HG02938 (cell line): ENCODE measurements around the gene AGBL4.
"Not testable (repeated sequence)": the region's sequence is repeated elsewhere in the genome, so short reads cannot be mapped to it uniquely, and the experiment has no call there.

Source experiments
- ATAC-seq: cut with Tn5 transposase; IDR thresholded peaks from one replicate; pipeline ENCODE4 v1.9.1; 2021; ENCODE audit warnings: mild to moderate bottlenecking, moderate library complexity; ENCODE audit not compliant: unreplicated experiment

The AGBL4 gene

DNA sequence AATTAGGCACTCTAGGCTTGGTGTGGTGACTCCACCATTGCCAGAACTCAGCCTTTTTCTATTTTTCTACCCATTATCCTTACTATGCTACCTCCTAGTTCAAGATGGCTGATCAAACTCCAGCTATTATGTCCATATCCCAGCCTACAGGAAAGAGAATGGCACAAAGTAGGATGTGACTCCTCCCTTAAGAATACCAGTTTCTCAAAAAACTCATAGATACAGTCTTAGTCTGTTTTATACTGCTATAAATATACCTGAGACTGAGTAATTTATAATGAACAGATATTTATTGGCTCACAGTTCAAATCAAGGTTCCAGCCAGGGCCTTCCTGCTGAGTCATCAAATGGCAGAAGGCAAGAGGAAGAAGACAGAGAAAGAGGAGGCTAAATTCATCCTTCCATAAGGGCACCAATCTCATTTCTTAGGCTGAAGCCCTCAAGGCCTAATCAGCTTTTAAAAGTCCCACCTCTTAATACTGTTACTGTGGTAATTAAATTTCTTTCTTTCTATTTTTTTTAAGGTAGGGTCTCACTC is 704.3 kb downstream of the AGBL4 start:
- ATAC-seq = no peak

DNA sequence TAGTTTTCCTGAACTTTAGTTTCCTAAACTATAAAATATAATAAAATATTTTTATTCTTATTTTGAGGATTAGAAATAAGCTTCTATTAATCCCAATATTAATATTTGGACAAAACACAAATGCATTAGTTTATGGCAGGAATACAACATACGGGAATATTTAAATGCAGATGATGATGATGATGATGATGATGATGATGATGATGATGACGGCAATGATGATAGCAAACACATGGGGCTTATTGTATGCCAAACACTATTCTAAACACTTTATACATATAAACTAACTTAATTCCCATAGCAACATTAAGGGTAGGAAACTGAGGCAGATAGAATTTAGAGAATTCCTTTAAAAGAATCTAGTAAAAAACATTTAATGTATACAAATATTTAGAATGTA is 705.5 kb downstream of the AGBL4 start:
- no peak for ATAC-seq

DNA sequence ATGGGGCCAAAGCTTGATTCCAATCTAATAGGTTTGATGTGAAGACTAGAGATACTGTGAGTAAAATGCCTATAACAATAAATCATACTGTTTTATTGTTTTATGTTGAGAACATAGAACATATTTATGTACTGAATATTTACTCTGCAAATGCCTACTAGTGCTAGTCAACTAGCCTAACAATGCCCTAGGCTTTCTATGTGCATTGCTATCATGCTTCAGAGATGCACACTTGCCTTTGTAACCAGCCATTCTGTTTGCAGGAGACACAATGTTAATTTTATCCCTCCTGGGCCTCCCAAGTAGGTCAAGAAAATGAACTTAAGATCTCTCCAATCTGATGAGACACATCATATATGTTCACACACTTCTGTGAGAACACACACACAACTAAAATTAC is 716.3 kb downstream of the AGBL4 start:
- no peak for ATAC-seq

DNA sequence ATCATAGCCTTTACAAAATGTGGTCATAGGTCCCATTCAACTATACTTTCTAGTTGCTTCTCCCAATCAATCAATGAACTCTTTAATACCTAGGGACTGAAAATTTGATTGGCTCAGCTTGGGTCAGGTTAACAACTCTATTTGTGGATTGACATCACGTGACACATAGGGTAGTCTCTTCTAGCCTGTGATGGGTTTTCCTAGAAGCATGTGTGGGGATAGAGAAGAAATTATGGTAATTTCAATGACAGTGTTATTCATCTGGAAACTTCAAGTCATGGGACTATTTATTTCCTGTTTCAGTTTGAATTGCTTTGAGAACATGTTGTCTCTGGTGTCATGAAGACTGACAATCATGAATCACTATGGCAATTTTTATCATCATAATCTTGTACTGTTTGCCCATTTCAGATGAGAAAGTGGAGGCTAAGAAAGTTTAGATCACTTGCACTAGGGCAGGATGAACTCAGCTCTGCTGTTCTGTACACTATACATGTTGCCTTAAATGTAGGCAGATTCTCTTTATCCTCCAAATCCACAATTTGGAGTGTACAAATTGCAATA is 717.2 kb downstream of the AGBL4 start:
- no peak for ATAC-seq

- ATAC-seq = not testable (repeated sequence)
Observed at GRCh38 chr1:49302400-49302799, 721.4 kb downstream of the AGBL4 start.

DNA sequence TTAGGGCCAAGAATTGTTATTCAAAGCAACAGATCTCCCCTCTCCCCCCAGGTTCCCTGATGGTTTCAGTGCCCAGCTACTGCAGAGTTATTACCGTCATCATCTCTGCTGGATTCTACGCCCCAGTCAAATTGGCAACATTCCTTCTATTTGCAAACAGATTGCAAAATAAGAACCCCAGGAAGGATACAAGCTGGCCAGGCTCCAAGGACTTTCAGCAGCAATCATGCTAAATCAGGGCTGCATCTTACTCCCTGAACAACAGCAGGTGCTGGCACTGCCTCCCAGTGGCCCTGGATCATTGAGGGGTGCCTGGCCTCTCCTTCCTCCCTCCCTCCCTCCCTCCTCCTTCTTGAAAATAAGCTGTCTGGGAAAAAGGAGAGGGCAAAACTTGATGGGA is 725.5 kb downstream of the AGBL4 start:
- no peak for ATAC-seq

DNA sequence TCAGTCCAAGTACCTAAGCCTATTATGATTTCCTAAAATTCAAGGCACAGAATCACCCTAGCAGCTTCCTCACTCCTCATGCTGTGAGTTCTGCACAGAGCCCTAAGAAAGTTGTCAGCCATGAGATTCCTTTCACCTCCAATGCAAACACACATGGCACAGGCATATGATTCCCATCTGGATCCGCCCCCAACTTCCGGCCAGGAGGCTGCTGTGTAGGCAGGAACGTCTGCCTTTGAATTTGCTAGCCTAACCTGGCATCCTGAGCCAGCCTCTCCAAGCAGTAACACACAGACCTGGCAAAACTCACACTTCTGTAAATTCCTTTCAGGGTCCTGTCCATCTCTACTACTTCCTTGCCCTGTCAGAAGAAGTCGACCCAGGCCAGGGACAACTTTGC is 726.0 kb downstream of the AGBL4 start:
- no peak for ATAC-seq

- ATAC-seq = no peak
Observed at GRCh38 chr1:49294539-49294938, 729.2 kb downstream of the AGBL4 start.

- ATAC-seq = no peak
Observed at GRCh38 chr1:49293016-49293415, 730.7 kb downstream of the AGBL4 start.

DNA sequence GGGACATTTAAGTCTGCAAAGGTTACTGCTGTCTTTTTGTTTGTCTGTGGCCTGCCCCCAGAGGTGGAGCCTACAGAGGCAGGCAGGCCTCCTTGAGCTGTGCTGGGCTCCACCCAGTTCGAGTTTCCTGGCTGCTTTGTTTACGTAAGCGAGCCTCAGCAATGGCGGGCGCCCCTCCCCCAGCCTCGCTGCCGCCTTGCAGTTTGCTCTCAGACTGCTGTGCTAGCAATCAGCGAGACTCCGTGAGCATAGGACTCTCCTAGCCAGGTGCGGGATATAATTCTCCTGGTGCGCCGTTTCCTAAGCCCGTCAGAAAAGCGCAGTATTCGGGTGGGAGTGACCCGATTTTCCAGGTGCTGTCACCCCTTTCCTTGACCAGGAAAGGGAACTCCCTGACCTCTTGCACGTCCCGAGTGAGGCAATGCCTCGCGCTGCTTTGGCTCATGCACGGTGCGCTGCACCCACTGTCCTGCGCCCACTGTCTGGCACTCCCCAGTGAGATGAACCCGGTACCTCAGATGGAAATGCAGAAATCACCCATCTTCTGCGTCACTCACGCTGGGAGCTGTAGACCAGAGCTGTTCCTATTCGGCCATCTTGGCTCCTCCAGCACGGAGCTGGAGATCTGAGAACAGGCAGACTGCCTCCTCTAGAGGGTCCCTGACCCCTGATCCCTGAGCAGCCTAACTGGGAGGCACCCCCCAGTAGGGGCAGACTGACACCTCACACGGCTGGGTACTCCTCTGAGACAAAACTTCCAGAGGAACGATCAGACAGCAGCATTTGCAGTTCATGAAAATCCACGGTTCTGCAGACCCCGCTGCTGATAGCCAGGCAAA is 766.3 kb downstream of the AGBL4 start:
- ATAC-seq = not testable (repeated sequence)

GRCh38 chr1:49252917-49253316 is 770.8 kb downstream of the AGBL4 start:
- no peak for ATAC-seq

- no peak for ATAC-seq
Observed at GRCh38 chr1:49251019-49251784, 772.6 kb downstream of the AGBL4 start.

DNA sequence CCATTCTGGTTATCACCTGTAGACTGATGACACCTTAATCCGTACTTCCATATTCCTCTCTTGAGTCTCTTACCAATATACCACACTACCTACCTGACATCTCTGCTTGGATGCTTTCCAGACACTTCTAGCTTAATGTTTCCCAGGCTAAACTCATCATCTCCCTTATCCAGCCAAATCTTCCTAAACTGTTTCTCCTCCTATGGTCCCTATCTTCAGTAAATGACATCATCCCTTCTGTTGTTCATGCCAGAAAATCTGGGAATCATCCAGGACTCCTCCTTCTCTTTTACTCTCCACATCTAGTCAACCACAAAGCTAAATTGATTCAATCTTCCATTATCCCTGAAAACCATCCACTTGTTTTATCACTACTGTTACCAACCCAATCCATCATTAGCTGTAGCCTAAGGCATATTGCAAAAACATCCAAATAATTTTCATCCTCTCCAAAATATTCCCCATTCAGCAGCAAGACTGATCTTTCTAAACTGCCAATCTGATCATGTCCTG is 783.0 kb downstream of the AGBL4 start:
- no peak for ATAC-seq

- no peak for ATAC-seq
Observed at GRCh38 chr1:49234988-49235387, 788.8 kb downstream of the AGBL4 start.

- no peak for ATAC-seq
Observed at GRCh38 chr1:49229555-49229954, 794.2 kb downstream of the AGBL4 start.

GRCh38 chr1:49226758-49227157 is 797.0 kb downstream of the AGBL4 start:
- ATAC-seq = no peak

GRCh38 chr1:49225464-49225863 is 798.3 kb downstream of the AGBL4 start:
- no peak for ATAC-seq

DNA sequence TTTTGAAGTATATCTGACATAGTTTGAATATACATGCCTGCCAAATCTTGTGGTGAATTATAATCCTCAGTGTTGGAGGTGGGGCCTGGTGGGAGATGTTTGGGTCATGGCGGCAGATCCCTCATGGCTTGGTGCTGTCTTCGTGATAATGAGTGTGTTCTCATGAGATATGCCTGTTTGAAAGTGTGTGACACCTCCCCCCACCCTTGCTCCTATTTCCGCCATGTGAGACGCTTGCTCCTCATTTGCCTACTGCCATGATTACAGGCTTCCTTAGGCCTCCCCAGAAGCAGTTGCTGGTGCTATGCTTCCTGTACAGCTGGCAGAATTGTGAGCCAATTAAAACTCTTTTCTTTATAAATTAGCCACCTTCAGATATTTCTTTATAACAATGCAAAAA is 810.5 kb downstream of the AGBL4 start:
- no peak for ATAC-seq

- ATAC-seq = no peak
Observed at GRCh38 chr1:49208712-49209111, 815.0 kb downstream of the AGBL4 start.

DNA sequence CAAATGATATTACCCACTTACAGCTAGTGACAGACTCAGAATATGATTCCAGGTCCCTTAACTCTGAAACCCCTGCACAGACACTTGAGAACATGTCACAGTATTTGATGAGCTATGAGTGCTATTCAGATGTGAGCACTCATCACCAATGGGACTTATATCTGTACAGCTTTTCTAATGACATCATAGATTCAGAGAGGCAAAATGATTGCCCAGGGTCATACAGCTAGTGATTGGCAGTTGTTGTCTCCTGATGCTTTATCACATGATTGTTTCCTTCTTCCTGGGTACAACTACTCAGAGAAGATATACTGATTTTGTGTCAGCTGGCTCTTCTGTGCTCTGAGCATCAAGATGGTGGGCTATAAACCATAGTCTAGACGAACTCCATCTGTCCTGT is 819.0 kb downstream of the AGBL4 start:
- ATAC-seq = no peak

GRCh38 chr1:49200738-49201137 is 823.0 kb downstream of the AGBL4 start:
- no peak for ATAC-seq
